ENCODE data around the gene ENTPD2. TPM values are rescaled to one million over a fixed set of nuclear protein-coding genes. Genes with fewer than 3 reads are reported as not detected.

ENTPD2 gene
- total and polyA plus RNA-seq, 10 of the 15 experiments (the other 5 are each of a cell fraction or from before 2014, with no cell fraction given): 0.15 to 1.8 (median 0.65) TPM; not detected in 2

- H3K36me3 ChIP-seq (ENCODE audit: control insufficient read depth in 2 of 2, insufficient read depth in 2 of 2, low read length in 1 of 2): no peaks in the 10 kb centered on the region
- peaks cover 2% of the 10 kb centered on the region; the same call in 2 of the 3 replicates for H3K9me3 ChIP-seq (replicated peaks; ENCODE audit: control insufficient read depth, insufficient read depth, low read length)
- H3K79me2 ChIP-seq (ENCODE audit: control insufficient read depth, insufficient read depth, low read length): no peaks in the 10 kb centered on the region
- no peak overlapping the region for H3K9ac ChIP-seq (ENCODE audit: control insufficient read depth, insufficient read depth, low read length)
- ChIA-PET POLR2A (no interaction called here), CTCF (no interaction called here), SMC1A (ENCODE audit: uncharacterized antibody, unreplicated experiment) (no interaction called here), RAD21 (ENCODE audit: unreplicated experiment) (no interaction called here)
- intact Hi-C loops (cut with micrococcal nuclease; ENCODE audit: unreplicated experiment): no loop called here
- H3K27me3 ChIP-seq (replicated peaks in 1 of 2; ENCODE audit: control insufficient read depth in 2 of 2, insufficient read depth in 2 of 2, low read length in 1 of 2): no peaks in the 10 kb centered on the region
- DNase-seq (ENCODE audit: low read depth, low spot score): no peak
- H3K27ac ChIP-seq (ENCODE audit: control insufficient read depth, insufficient read depth): no peak overlapping the region
- no peak overlapping the region for H3K4me3 ChIP-seq
- WGBS (ENCODE audit: insufficient coverage, insufficient replicate concordance, low lambda C conversion rate, missing lambda C conversion rate): 37% methylated on average over 29 of the region's 30 CpGs
- no peaks in the 10 kb centered on the region for H3K4me1 ChIP-seq (ENCODE audit: control insufficient read depth, insufficient read depth, low read length)
- no peak overlapping the region for H2AFZ ChIP-seq (ENCODE audit: control insufficient read depth, low read depth, low read length)
- ATAC-seq: no peak
- no peak overlapping the region for H3K4me2 ChIP-seq (ENCODE audit: control insufficient read depth, insufficient read depth)
- in situ Hi-C loops (cut with MboI): no loop called here
- no peak for FAIRE-seq
- no peaks in the 10 kb centered on the region for H4K20me1 ChIP-seq (ENCODE audit: control insufficient read depth, insufficient read depth)
- no TSS peak for BruUV-seq (replicated peaks)
- no peak for TF ChIP-seq SMAD1 (IDR thresholded peaks at IDR 0.05; ENCODE audit: low read depth, partially characterized antibody)
- TF ChIP-seq IKZF2 (IDR thresholded peaks at IDR 0.05): no peak
- TF ChIP-seq FOS (IDR thresholded peaks at IDR 0.05; ENCODE audit: borderline replicate concordance, extremely low read depth, insufficient read length): no peak
- no peak for TF ChIP-seq ESRRA (IDR thresholded peaks at IDR 0.05; ENCODE audit: low read length)
- TF ChIP-seq ZSCAN29 (IDR thresholded peaks at IDR 0.05): no peak
- TF ChIP-seq, protein P1, sequence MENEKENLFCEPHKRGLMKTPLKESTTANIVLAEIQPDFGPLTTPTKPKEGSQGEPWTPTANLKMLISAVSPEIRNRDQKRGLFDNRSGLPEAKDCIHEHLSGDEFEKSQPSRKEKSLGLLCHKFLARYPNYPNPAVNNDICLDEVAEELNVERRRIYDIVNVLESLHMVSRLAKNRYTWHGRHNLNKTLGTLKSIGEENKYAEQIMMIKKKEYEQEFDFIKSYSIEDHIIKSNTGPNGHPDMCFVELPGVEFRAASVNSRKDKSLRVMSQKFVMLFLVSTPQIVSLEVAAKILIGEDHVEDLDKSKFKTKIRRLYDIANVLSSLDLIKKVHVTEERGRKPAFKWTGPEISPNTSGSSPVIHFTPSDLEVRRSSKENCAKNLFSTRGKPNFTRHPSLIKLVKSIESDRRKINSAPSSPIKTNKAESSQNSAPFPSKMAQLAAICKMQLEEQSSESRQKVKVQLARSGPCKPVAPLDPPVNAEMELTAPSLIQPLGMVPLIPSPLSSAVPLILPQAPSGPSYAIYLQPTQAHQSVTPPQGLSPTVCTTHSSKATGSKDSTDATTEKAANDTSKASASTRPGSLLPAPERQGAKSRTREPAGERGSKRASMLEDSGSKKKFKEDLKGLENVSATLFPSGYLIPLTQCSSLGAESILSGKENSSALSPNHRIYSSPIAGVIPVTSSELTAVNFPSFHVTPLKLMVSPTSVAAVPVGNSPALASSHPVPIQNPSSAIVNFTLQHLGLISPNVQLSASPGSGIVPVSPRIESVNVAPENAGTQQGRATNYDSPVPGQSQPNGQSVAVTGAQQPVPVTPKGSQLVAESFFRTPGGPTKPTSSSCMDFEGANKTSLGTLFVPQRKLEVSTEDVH (IDR thresholded peaks at IDR 0.05; ENCODE audit: low read depth, partially characterized antibody): no peak
- TF ChIP-seq LARP7 (IDR thresholded peaks at IDR 0.05): no peak
- TF ChIP-seq, protein P2, sequence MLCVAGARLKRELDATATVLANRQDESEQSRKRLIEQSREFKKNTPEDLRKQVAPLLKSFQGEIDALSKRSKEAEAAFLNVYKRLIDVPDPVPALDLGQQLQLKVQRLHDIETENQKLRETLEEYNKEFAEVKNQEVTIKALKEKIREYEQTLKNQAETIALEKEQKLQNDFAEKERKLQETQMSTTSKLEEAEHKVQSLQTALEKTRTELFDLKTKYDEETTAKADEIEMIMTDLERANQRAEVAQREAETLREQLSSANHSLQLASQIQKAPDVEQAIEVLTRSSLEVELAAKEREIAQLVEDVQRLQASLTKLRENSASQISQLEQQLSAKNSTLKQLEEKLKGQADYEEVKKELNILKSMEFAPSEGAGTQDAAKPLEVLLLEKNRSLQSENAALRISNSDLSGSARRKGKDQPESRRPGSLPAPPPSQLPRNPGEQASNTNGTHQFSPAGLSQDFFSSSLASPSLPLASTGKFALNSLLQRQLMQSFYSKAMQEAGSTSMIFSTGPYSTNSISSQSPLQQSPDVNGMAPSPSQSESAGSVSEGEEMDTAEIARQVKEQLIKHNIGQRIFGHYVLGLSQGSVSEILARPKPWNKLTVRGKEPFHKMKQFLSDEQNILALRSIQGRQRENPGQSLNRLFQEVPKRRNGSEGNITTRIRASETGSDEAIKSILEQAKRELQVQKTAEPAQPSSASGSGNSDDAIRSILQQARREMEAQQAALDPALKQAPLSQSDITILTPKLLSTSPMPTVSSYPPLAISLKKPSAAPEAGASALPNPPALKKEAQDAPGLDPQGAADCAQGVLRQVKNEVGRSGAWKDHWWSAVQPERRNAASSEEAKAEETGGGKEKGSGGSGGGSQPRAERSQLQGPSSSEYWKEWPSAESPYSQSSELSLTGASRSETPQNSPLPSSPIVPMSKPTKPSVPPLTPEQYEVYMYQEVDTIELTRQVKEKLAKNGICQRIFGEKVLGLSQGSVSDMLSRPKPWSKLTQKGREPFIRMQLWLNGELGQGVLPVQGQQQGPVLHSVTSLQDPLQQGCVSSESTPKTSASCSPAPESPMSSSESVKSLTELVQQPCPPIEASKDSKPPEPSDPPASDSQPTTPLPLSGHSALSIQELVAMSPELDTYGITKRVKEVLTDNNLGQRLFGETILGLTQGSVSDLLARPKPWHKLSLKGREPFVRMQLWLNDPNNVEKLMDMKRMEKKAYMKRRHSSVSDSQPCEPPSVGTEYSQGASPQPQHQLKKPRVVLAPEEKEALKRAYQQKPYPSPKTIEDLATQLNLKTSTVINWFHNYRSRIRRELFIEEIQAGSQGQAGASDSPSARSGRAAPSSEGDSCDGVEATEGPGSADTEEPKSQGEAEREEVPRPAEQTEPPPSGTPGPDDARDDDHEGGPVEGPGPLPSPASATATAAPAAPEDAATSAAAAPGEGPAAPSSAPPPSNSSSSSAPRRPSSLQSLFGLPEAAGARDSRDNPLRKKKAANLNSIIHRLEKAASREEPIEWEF (IDR thresholded peaks at IDR 0.05; ENCODE audit: insufficient replicate concordance, low read depth, low read length): no peak
- TF ChIP-seq, protein P3, sequence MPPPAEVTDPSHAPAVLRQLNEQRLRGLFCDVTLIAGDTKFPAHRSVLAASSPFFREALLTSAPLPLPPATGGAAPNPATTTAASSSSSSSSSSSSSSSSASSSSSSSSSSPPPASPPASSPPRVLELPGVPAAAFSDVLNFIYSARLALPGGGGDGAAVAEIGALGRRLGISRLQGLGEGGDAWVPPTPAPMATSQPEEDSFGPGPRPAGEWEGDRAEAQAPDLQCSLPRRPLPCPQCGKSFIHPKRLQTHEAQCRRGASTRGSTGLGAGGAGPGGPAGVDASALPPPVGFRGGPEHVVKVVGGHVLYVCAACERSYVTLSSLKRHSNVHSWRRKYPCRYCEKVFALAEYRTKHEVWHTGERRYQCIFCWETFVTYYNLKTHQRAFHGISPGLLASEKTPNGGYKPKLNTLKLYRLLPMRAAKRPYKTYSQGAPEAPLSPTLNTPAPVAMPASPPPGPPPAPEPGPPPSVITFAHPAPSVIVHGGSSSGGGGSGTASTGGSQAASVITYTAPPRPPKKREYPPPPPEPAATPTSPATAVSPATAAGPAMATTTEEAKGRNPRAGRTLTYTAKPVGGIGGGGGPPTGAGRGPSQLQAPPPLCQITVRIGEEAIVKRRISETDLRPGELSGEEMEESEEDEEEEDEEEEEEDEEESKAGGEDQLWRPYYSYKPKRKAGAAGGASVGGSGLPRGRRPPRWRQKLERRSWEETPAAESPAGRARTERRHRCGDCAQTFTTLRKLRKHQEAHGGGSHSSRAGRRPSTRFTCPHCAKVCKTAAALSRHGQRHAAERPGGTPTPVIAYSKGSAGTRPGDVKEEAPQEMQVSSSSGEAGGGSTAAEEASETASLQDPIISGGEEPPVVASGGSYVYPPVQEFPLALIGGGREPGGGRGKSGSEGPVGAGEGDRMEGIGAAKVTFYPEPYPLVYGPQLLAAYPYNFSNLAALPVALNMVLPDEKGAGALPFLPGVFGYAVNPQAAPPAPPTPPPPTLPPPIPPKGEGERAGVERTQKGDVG (CRISPR knock-in tag; IDR thresholded peaks at IDR 0.05): no peak
- TF ChIP-seq USF1 (IDR thresholded peaks at IDR 0.05; ENCODE audit: borderline replicate concordance, extremely low read length, insufficient read depth, low read depth, low read length): no peak
- TF ChIP-seq GATAD2B (conservative IDR thresholded peaks at IDR 0.05; ENCODE audit: low read depth): no peak
Observed at GRCh38 chr9:137007108-137007815, 46.6 kb downstream of the ENTPD2 start.
